Muscle layer of colon (tissue), 2 donors: Measurements from ENCODE around the gene TBXAS1.

ENCODE experiments used
- H3K27ac ChIP-seq: one replicate; pipeline ENCODE4 v1.7.0; 2013; ENCODE audit warnings: low read depth, mild to moderate bottlenecking, low read length, moderate library complexity
- H3K27me3 ChIP-seq, 2 donors: one replicate each; pipeline ENCODE4 v1.7.0; 2013; ENCODE audit warnings: low read length in 2 of 2, mild to moderate bottlenecking in 2 of 2; ENCODE audit not compliant: insufficient read depth in 2 of 2, control insufficient read depth in 1 of 2
- H3K36me3 ChIP-seq: one replicate; pipeline ENCODE4 v1.7.0; 2013; ENCODE audit warnings: mild to moderate bottlenecking, low read length; ENCODE audit not compliant: insufficient read depth
- H3K4me1 ChIP-seq: one replicate; pipeline ENCODE4 v1.7.0; 2013; ENCODE audit warnings: mild to moderate bottlenecking, low read length; ENCODE audit not compliant: insufficient read depth
- H3K4me3 ChIP-seq, 2 donors: one replicate each; pipeline ENCODE4 v1.7.0; 2013; ENCODE audit warnings: low read length in 2 of 2, low read depth in 1 of 2, mild to moderate bottlenecking in 1 of 2, moderate library complexity in 1 of 2
- H3K9ac ChIP-seq: one replicate; pipeline ENCODE4 v1.7.0; 2013; ENCODE audit warnings: low read length
- H3K9me3 ChIP-seq: one replicate; pipeline ENCODE4 v1.7.0; 2013; ENCODE audit warnings: mild to moderate bottlenecking, low read length
- donor health status: abdominal sarcoma.
- donor health status: Adenocarcinoma of cecum.

Gene TBXAS1

DNA sequence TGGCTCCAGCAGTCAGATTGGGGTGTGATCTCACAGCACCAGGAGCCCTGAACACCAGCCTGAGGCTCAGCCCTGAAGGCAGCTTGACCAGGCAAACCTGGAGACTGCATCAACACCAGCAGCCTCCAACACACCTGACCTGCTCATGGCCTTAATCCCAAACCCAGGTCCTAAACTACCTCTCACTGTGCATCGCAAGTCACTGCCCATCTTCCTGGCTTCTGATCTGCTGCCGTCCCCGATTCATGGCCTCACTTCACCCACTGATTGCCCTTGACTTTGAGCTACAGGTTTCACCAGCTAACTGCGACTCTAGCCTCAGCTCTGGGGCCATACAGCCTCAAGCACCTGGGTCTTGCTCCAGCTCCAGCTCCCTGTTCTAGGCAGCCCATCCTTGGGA lies 184.6 kb downstream of the TBXAS1 start:
- H3K27ac ChIP-seq: no peak overlapping the region
- H3K4me1 ChIP-seq: no peaks in the 10 kb centered on the region
- no peak overlapping the region for H3K9ac ChIP-seq
- no peaks in the 10 kb centered on the region for H3K36me3 ChIP-seq
- H3K4me3 ChIP-seq: no peak overlapping the region
- H3K9me3 ChIP-seq: no peaks in the 10 kb centered on the region
- no peaks in the 10 kb centered on the region for H3K27me3 ChIP-seq

DNA sequence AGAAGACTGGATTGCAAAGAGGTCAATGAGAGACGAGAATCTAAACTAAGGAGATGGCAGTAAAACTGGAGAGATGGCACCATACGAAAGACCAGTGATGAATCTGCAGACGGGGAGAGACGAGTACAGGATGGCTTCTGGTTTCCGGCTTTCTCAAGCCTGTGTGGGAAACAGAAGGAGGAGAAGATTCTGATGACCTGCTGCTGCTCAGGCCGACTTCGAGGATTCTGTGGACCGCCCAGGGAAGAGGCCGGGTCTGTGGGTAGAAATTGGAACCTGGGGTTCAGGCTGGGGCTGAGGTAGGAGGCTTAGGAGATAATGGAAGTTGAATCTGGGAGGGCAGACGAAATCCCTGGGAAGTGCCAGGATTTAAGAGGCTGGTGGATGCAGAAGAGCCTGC lies 185.1 kb downstream of the TBXAS1 start:
- Histone ChIP-seq H3K27me3 (no peaks in the 10 kb centered on the region), H3K36me3 (no peaks in the 10 kb centered on the region), H3K27ac (no peak overlapping the region), H3K9ac (no peak overlapping the region), H3K4me1 (no peaks in the 10 kb centered on the region), H3K4me3 (no peak overlapping the region), H3K9me3 (no peaks in the 10 kb centered on the region)

DNA sequence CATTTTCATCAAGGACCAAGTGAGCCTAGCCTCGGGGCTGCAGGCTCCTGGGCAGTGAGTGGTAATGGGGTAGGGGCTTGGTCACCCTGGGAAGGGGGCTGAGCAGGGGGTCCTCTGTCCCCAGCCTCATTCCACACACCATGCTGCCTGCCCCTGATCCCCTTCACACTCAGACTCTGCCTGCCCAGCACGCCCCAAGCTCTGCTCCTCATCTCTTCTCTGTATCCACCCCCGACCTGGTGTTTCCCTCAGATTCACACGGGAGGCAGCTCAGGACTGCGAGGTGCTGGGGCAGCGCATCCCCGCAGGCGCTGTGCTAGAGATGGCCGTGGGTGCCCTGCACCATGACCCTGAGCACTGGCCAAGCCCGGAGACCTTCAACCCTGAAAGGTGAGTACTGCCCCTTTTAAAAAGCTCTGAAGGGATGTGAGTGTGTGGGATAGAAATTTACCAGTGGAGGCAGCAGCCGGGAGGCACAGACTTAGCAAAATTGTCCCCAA lies 186.5 kb downstream of the TBXAS1 start:
- no peaks in the 10 kb centered on the region for H3K9me3 ChIP-seq
- no peak overlapping the region for H3K9ac ChIP-seq
- H3K27ac ChIP-seq: no peak overlapping the region
- H3K36me3 ChIP-seq: no peaks in the 10 kb centered on the region
- no peaks in the 10 kb centered on the region for H3K27me3 ChIP-seq
- H3K4me3 ChIP-seq: no peak overlapping the region
- no peaks in the 10 kb centered on the region for H3K4me1 ChIP-seq

DNA sequence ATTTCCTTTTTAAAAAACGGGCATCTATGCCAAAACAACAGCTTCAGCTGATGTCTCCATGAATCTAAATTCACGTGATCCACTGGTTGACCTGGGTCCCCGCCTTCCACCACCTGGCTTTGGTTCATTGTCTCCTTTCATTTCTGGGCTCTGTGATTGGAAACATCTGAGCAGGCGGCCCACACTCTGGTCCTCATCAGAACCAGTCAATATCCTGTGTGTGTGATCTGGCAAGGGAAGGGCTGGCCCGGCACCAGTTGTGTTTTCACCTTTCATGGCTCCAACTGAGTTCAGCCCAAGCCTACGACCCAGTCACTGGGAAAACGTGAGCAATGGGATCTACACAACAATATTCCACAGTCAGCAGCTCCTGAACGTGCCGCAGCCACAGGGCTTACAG lies 187.5 kb downstream of the TBXAS1 start:
- Histone ChIP-seq H3K9ac (no peak overlapping the region), H3K9me3 (no peaks in the 10 kb centered on the region), H3K4me1 (no peaks in the 10 kb centered on the region), H3K27me3 (no peaks in the 10 kb centered on the region), H3K36me3 (no peaks in the 10 kb centered on the region), H3K27ac (no peak overlapping the region), H3K4me3 (no peak overlapping the region)

DNA sequence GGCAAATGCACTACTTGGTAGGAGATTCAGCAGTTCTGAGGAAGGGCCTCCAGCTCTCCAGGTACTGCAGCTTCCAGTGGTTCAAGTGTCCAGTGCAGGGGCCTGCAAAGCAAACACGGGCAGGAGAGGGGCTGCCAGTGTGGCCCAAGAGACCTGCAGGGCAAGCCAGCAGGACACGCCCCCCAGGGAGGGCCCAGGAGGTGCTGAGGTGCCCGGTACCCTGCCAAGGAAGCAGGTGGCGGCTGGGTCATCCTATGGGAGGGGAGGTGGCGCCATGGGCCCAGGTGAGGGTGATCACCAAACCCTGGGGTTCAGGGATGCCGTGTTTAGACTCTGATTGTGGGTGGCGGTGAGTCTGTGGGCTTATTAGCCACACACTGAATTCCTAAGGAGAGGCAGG lies 188.0 kb downstream of the TBXAS1 start:
- Histone ChIP-seq H3K36me3 (no peaks in the 10 kb centered on the region), H3K4me3 (no peak overlapping the region), H3K27ac (no peak overlapping the region), H3K27me3 (no peaks in the 10 kb centered on the region), H3K9ac (no peak overlapping the region), H3K4me1 (no peaks in the 10 kb centered on the region), H3K9me3 (no peaks in the 10 kb centered on the region)

DNA sequence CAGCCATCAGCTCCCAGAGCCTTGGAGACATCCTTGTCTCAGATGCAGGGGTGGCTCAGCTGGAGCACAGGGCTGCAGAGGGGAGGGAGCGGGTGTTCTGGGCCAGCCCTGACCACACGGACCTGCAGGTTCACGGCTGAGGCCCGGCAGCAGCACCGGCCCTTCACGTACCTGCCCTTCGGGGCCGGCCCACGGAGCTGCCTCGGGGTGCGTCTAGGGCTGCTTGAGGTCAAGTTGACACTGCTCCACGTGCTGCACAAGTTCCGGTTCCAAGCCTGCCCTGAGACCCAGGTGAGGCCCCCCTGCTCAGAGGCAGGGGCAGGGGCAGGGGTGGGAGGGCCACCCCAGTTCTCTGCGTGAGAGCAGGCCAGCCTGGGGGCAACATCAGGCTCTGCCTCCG lies 188.5 kb downstream of the TBXAS1 start:
- Histone ChIP-seq H3K4me1 (no peaks in the 10 kb centered on the region), H3K9me3 (no peaks in the 10 kb centered on the region), H3K36me3 (peaks cover 2% of the 10 kb centered on the region), H3K4me3 (no peak overlapping the region), H3K27me3 (no peaks in the 10 kb centered on the region), H3K9ac (no peak overlapping the region), H3K27ac (no peak overlapping the region)

DNA sequence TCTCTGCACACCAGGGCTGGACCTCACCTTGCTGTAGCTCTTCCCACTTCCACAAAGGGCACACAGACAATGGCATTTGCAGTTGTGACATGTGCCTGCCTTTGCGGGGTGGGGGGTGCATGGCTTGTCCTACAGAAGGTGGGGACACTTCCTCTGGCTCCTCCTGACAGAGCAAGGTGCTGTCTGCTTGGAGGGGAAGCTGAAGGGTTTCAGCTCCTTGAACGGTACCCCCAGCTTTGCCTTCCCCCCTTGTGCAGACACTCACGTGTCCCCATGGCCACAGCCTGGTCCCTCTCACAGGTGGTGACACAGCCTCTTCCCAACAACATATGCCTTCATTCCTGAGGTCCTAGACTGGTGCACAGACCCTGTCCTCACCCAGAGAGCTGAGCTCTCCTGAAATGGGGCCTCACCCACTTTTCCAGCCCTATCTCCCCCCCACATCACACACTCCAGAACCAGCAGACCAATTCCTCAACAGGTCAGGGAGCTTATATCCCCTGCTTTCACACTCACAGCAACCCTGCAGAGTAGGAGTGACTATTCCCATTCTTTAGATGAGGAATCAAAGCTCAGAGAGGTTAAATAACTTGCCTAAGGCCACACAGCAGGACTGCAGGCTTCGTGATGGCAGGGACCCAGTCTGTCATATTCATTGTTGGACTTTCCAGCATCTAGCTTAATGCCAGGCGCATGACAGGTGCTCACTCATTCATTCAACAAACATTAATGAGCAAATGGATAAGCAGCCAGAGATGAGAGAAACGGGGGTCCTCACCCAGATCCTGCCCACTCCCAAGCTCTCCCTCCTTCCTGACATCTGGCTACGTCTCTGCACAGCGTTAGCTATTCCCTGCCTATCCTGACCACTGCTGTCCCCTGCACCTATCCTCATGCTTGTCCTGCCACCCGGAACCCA lies 189.3 kb downstream of the TBXAS1 start:
- no peaks in the 10 kb centered on the region for H3K9me3 ChIP-seq
- H3K27me3 ChIP-seq: no peaks in the 10 kb centered on the region
- peaks cover 11% of the 10 kb centered on the region for H3K36me3 ChIP-seq
- no peaks in the 10 kb centered on the region for H3K4me1 ChIP-seq
- H3K4me3 ChIP-seq: no peak overlapping the region
- H3K27ac ChIP-seq: no peak overlapping the region
- H3K9ac ChIP-seq: no peak overlapping the region

DNA sequence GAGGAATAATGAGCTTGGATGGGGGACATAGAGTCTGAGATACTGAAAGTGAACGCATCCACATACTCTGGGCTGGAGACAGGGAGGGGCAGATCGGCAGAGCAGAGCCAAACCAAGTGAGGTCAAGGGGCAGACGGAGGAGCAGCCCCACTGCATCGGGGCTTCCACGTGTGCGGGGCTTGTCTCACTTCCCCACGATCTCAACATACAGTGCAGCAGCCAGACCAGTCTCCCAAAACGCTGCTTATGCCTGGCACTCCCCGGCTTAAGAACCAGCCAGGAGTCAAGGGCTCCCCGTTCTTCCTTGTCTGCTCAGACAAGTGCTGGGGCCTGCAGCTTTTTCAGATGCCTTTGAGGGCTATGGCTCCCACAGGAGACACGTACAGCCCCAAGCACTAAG lies 190.1 kb downstream of the TBXAS1 start:
- H3K9me3 ChIP-seq: no peaks in the 10 kb centered on the region

DNA sequence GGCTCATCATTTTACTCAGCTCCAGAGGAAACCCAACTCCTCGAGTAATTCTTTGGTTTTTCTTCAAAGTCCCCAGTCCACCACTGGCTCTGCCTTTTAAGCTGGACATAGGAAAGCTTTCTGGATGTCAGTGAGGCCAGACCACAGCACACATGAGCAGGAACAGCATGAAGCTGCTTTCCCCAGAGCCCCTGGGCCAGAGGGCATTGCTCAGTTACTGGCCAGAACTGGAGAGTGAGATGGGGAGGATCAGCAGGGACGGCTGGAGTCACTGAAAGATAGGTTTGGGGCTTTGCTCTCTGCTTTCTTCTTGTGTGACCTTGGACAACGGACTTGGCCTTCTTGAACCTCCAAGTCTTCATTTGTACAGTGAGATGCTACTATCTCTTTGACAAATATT lies 190.5 kb downstream of the TBXAS1 start:
- no peaks in the 10 kb centered on the region for H3K4me1 ChIP-seq
- H3K27me3 ChIP-seq: no peaks in the 10 kb centered on the region
- H3K9ac ChIP-seq: no peak overlapping the region
- H3K9me3 ChIP-seq: no peaks in the 10 kb centered on the region
- no peak overlapping the region for H3K4me3 ChIP-seq
- H3K36me3 ChIP-seq: peaks cover 20% of the 10 kb centered on the region
- H3K27ac ChIP-seq: no peak overlapping the region

More for the DNA sequence above, 190.1 kb downstream of the TBXAS1 start:
- no peaks in the 10 kb centered on the region for H3K27me3 ChIP-seq
- H3K27ac ChIP-seq: no peak overlapping the region
- no peak overlapping the region for H3K4me3 ChIP-seq
- no peak overlapping the region for H3K9ac ChIP-seq
- H3K36me3 ChIP-seq: peaks cover 19% of the 10 kb centered on the region
- no peaks in the 10 kb centered on the region for H3K4me1 ChIP-seq

DNA sequence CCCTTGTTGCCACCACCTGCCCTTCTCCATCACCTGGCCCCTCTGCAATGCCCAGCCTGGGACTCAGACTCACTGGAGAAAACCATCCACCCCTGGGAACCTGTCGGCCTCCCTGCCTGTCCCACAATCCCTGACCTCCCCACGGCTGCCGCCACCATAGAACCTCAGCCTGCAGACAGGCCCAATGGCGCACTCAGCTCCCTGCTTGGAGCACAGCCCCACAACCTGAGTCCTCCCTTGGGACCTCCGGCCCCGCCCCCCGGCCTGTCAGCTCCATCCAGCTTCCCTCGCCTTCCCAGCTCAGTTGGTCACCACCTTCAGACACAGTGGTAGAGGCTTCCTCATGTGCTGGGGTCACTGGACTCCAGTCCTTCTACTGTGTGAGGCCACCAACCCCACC lies 192.5 kb downstream of the TBXAS1 start:
- Histone ChIP-seq H3K4me3 (no peak overlapping the region), H3K4me1 (no peaks in the 10 kb centered on the region), H3K9me3 (no peaks in the 10 kb centered on the region), H3K36me3 (peaks cover 36% of the 10 kb centered on the region), H3K27me3 (no peaks in the 10 kb centered on the region), H3K27ac (no peak overlapping the region), H3K9ac (no peak overlapping the region)

DNA sequence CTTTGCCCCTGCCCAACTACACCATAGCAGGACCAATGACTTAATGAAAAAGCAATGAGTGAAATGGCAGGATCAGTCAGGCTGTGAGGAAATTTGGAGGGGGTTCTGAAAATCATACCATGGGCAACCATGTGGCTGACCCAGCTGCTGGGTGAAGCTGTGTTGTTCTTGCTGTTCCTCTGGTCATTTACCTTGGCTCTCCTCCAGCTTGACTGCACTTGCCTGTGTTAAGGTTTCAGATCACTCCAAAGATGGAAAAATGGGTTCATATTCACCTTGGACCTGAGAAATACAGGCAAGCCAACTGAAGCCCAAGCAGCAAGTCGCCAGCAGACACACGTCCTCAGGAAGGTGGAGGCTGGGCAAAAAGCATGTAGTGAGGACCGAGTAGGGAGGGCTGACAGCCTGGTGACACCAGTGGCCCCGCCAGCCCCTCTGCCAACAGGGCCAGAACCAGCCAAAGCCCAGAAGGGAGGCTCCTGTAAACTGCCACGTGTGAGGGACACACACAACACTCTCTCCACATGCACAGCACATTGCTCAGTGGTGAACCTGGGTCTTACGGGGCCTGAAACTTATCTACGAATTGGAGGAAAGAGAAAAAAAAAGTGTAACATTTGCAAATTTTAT lies 193.6 kb downstream of the TBXAS1 start:
- no peaks in the 10 kb centered on the region for H3K27me3 ChIP-seq
- no peak overlapping the region for H3K9ac ChIP-seq
- no peaks in the 10 kb centered on the region for H3K4me1 ChIP-seq
- H3K4me3 ChIP-seq: no peak overlapping the region
- no peak overlapping the region for H3K27ac ChIP-seq
- peaks cover 46% of the 10 kb centered on the region for H3K36me3 ChIP-seq
- no peaks in the 10 kb centered on the region for H3K9me3 ChIP-seq
